Heart left ventricle (tissue), 16 donors: ENCODE results near the gene STBD1. TPM values are rescaled to one million over a fixed set of nuclear protein-coding genes. Genes with fewer than 3 reads are reported as not detected.

Experiments
- ATAC-seq, 4 donors: fragments of 200-7000 bp; cut with Tn5 transposase; one replicate each; pipeline ENCODE4 v1.9.1; 2020 to 2022; ENCODE audit warnings: moderate library complexity in 4 of 4, mild to moderate bottlenecking in 3 of 4, moderate number of reproducible peaks in 1 of 4
- DNase-seq, 5 donors: peaks; one replicate each; pipeline ENCODE4 v3.0.0-alpha.2; 2020
- H3K27ac ChIP-seq, 12 donors: fragments of 200-600 bp; sonication (generic) in 4 of 12; one replicate each; pipeline versions ENCODE4 v1.5.0 to v1.8.0; 2016 to 2022; ENCODE audit warnings: mild to moderate bottlenecking in 2 of 12
- H3K27me3 ChIP-seq, 9 donors: fragments of 200-600 bp; sonication (generic) in 2 of 9; one replicate each; pipeline versions ENCODE4 v1.5.1 to v1.8.0; 2016 to 2022; ENCODE audit warnings: mild to moderate bottlenecking in 3 of 9
- H3K36me3 ChIP-seq, 9 donors: fragments of 200-600 bp; sonication (generic) in 2 of 9; one replicate each; pipeline versions ENCODE4 v1.5.0 to v1.8.0; 2018 to 2022; ENCODE audit warnings: mild to moderate bottlenecking in 2 of 9
- H3K4me1 ChIP-seq, 12 donors: fragments of 200-600 bp; sonication (generic) in 4 of 12; one replicate each; pipeline versions ENCODE4 v1.5.0 to v1.8.0; 2016 to 2022; ENCODE audit warnings: mild to moderate bottlenecking in 3 of 12
- H3K4me3 ChIP-seq, 12 donors: fragments of 200-600 bp; sonication (generic) in 4 of 12; one replicate each; pipeline versions ENCODE4 v1.5.0 to v1.8.0; 2017 to 2022; ENCODE audit warnings: mild to moderate bottlenecking in 9 of 12, moderate library complexity in 4 of 12
- H3K9me3 ChIP-seq, 12 donors: fragments of 200-600 bp; sonication (generic) in 4 of 12; one replicate each; pipeline versions ENCODE4 v1.5.0 to v1.8.0; 2016 to 2022; ENCODE audit warnings: mild to moderate bottlenecking in 1 of 12
- POLR2A ChIP-seq, 2 donors: fragments of 450-650 bp; IDR thresholded peaks; one replicate each; pipeline ENCODE4 v1.6.1; 2017; ENCODE audit warnings: antibody characterized with exemption in 2 of 2, mild to moderate bottlenecking in 2 of 2, moderate library complexity in 2 of 2
- WGBS, 4 donors: extraction: QIAGEN DNeasy Blood & Tissue Kit in 2 of 4; methylation state at CpG; one replicate each; pipeline versions ENCODE4 v1.1.5 to v1.1.7; 2013 to 2018; 5-methylcytosine and 5-hydroxymethylcytosine counted together
- intact Hi-C, 10 donors: fragments of 100-400 bp; cut with DNase I; formaldehyde crosslinking; loops; one replicate each; pipeline versions ENCODE4 v1.11.1 to v1.14.2; 2022
- polyA plus RNA-seq, 2 donors: library from polyadenylated mRNA; stranded (reverse); fragments of 200-250 nt; gene quantifications; one replicate each; pipeline ENCODE4 v1.2.3, GENCODE V29; 2013
- total RNA-seq, 9 donors: library from RNA; depleted of rRNA in 2 of 9; stranded (reverse); fragments of >200 nt in 2 of 9; fragmentation: NEBNext Ultra II Directional in 3 of 9; extraction: Animal tissue kit (Norgen Biotek cat#: 25700) in 3 of 9; gene quantifications; one replicate each; pipeline versions ENCODE4 v1.1.0 to v1.2.4, GENCODE V29; 2016 to 2023
- TF ChIP-seq, protein P1 (sequence below), 12 donors: fragments of 200-600 bp; sonication (generic) in 4 of 12; IDR thresholded peaks; one replicate each; pipeline versions ENCODE4 v1.5.0 to v1.8.0; 2018 to 2022; ENCODE audit warnings: antibody characterized with exemption in 12 of 12, mild to moderate bottlenecking in 5 of 12
- donor health status: ischemic (EF 13 %, LVEDD 7.1; RV severe dilation, severe dysfunction).
- donor health status: healthy with polysubstance abuse.
- donor health status: DM: no; HTN: yes; CAD: no.
- donor health status: DM: no; HTN: no; CAD: no.
- donor health status: ischemic (EF 25% LVEDD 6.9; RV normal size, moderate dysfunction).
- donor health status: ischemic (EF 25% LVEDD 5.7; RV mildly dilated, moderate dysfunction).
- donor health status: healthy.
- donor health status: DM: yes; HTN: yes; CAD: no.
- donor health status: ischemic (EF 35%, LVEDD 5.7; RV mildly dilated, moderate dysfunction).
- donor health status: nonischemic (EF 11% LVEDD 7.7; RV severe dilation, severe dysfunction).
- donor health status: DM: yes; HTN: yes; CAD: no.
- donor health status: PGD.
- donor health status: ischemic (EF 29% LVEDD 5.4; RV normal size, mild dysfunction).
- donor health status: nonischemic (EF 23%, LVEDD 6.1; RV moderate dilation, normal function).

Gene STBD1
- total and polyA plus RNA-seq, 11 donors: 16.8 to 50.8 (median 25.8) TPM

DNA sequence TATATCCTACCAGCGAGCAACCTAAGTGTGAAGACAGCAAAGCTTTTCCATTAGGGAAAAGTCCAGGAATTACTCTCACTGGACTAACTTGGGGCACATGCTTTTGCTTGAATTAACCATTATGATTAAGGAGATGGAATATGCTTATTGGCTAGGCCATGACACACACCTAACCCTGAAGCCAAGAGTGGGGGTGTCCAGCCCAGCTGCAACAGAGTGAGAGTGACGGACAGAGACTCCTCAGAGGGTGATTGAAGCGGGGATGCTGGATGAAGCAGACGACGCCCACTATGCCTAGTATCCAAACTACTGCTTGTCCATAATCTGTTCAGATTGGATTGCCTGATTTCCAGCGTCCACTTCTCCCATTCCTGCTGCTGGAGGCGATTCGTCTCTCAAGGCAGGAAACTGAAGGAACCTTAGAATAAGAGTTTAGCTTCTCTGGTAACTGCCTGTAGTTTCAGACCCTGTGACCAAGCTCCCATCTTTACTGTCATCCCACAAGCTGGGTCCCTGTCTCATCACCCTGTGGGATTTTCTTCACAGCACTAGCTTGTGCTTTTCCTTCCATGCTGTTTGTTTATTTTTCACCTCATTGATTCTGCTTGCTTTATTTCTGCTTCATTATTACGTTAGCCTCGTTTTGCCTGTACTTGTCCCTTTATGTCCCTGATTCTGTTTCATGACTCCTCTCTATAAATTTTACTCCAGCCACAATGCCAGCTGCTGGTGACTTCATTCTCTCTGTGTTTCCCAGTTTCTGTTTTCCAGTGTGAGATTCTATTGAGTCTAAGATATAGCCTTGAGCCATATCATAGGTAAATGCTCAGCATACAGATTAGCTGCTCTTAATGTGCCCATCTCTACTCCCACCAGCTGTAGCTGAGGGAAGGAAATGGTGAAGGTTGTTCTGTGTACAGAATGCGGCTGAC lies 36.0 kb upstream of the STBD1 start:
- WGBS, 4 donors: 79 to 88% (median 84%) methylated on average over 11 of the region's 11 CpGs
- TF ChIP-seq POLR2A (IDR thresholded peaks at IDR 0.05): no peak
- TF ChIP-seq, protein P1, sequence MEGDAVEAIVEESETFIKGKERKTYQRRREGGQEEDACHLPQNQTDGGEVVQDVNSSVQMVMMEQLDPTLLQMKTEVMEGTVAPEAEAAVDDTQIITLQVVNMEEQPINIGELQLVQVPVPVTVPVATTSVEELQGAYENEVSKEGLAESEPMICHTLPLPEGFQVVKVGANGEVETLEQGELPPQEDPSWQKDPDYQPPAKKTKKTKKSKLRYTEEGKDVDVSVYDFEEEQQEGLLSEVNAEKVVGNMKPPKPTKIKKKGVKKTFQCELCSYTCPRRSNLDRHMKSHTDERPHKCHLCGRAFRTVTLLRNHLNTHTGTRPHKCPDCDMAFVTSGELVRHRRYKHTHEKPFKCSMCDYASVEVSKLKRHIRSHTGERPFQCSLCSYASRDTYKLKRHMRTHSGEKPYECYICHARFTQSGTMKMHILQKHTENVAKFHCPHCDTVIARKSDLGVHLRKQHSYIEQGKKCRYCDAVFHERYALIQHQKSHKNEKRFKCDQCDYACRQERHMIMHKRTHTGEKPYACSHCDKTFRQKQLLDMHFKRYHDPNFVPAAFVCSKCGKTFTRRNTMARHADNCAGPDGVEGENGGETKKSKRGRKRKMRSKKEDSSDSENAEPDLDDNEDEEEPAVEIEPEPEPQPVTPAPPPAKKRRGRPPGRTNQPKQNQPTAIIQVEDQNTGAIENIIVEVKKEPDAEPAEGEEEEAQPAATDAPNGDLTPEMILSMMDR (IDR thresholded peaks at IDR 0.05): no peak
- Histone ChIP-seq H3K27me3 (no peaks in the 10 kb centered on the region), H3K36me3 (no peaks in the 10 kb centered on the region), H3K9me3 (no peaks in the 10 kb centered on the region), H3K27ac (no peak overlapping the region), H3K4me1 (peaks cover 0 to 6% (median 0%) of the 10 kb centered on the region in 12 donors), H3K4me3 (no peak overlapping the region)
- ATAC-seq: no peak
- no peak for DNase-seq
- intact Hi-C loops: loop anchor here in 1 of 10 donors (10.0 kb wide), 1 partner anchor 106 kb away; no protein-coding TSS in a partner anchor

DNA sequence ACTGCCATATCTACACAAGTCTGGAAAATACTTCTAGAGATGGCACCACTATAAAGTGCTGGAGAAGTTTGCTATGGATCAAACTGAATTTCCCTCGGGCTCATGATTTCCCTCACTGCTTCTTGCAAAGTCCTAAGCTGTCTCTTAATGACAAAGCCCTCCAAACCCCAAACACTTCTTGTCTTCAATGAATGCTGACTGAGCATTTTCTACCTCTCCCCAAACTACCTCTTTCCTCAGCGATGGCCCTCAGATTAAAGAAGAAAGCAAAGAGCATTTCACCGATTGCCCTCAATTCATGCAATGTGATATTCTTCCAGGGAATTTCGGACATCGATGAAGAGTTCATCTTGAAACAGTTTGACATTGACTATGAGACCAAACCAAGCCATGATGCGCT lies 35.3 kb upstream of the STBD1 start:
- TF ChIP-seq POLR2A (IDR thresholded peaks at IDR 0.05): no peak
- TF ChIP-seq, protein P1 (IDR thresholded peaks at IDR 0.05): no peak
- Histone ChIP-seq H3K27me3 (no peaks in the 10 kb centered on the region), H3K4me3 (no peak overlapping the region), H3K4me1 (peaks cover 0 to 4% (median 0%) of the 10 kb centered on the region in 12 donors), H3K36me3 (no peaks in the 10 kb centered on the region), H3K9me3 (no peaks in the 10 kb centered on the region), H3K27ac (no peak overlapping the region)
- intact Hi-C loops: loop anchor here in 1 of 10 donors (10.0 kb wide), 1 partner anchor 106 kb away; no protein-coding TSS in a partner anchor
- 89 to 97% (median 94%) methylated on average over 6 of the region's 6 CpGs for WGBS, 4 donors
- DNase-seq: no peak
- ATAC-seq: no peak

DNA sequence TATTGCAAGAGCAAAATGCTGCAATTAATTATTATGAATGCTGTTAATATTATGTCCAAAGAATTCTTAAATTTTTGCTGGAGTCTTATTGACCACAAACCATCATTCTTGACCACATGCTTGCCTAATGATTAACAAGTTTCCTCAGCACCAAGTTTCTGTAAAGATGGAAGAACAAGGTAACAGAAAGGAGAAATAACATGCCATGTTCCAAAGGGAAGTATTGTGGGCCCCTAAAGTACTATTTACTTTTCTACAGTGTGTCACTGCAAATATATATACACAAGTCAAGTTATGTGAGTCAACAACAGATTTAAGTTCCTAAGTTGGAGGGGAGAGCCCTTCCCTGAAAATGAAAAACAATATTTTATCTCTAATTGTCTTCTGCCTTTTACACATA lies 34.5 kb upstream of the STBD1 start:
- no peaks in the 10 kb centered on the region for H3K27me3 ChIP-seq
- no peaks in the 10 kb centered on the region for H3K36me3 ChIP-seq
- no peak overlapping the region for H3K4me3 ChIP-seq
- intact Hi-C loops: loop anchor here in 1 of 10 donors (10.0 kb wide), 1 partner anchor 107 kb away; no protein-coding TSS in a partner anchor
- no peak for DNase-seq
- H3K27ac ChIP-seq: no peak overlapping the region
- H3K9me3 ChIP-seq: no peaks in the 10 kb centered on the region
- H3K4me1 ChIP-seq: no peaks in the 10 kb centered on the region
- no peak for ATAC-seq
- TF ChIP-seq, protein P1 (IDR thresholded peaks at IDR 0.05): no peak
- TF ChIP-seq POLR2A (IDR thresholded peaks at IDR 0.05): no peak

DNA sequence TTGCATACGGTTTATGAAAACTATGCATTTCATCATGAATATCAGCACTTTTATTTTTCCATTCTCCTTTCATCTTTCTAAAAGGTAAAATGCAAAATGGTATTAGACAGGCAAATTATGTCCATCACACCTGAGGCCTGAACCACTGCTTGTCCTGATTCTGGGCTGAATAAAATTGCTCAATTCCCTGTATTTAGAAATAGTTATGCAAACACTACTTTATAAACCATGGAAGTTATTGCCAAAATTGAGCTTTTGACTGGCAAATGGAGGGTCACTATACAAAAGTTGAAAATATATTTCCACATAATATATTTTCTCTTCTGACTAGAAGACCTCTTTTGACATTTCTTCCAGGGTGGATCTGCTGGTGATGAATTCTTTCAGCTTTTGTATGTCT lies 34.0 kb upstream of the STBD1 start:
- 35 to 88% (median 83%) methylated on average over 1 of the region's 1 CpG for WGBS, 4 donors
- TF ChIP-seq, protein P1 (IDR thresholded peaks at IDR 0.05): no peak
- TF ChIP-seq POLR2A (IDR thresholded peaks at IDR 0.05): no peak
- Histone ChIP-seq H3K27me3 (no peaks in the 10 kb centered on the region), H3K4me1 (no peaks in the 10 kb centered on the region), H3K9me3 (no peaks in the 10 kb centered on the region), H3K4me3 (no peak overlapping the region), H3K27ac (no peak overlapping the region), H3K36me3 (no peaks in the 10 kb centered on the region)
- intact Hi-C loops: loop anchor here in 1 of 10 donors (10.0 kb wide), 1 partner anchor 108 kb away; no protein-coding TSS in a partner anchor
- DNase-seq: no peak
- no peak for ATAC-seq
